Activated gamma-delta T cell treated with Interleukin-2 at 50 U/mL for 16 hours (primary cell): ENCODE results near the gene GCH1.
"Not testable (repeated sequence)": the region's sequence is repeated elsewhere in the genome, so short reads cannot be mapped to it uniquely, and the experiment has no call there.

Experiments
- DNase-seq: peaks from one replicate; pipeline ENCODE4 v3.0.0-alpha.2; 2020

Gene GCH1, protein sequence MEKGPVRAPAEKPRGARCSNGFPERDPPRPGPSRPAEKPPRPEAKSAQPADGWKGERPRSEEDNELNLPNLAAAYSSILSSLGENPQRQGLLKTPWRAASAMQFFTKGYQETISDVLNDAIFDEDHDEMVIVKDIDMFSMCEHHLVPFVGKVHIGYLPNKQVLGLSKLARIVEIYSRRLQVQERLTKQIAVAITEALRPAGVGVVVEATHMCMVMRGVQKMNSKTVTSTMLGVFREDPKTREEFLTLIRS

DNA sequence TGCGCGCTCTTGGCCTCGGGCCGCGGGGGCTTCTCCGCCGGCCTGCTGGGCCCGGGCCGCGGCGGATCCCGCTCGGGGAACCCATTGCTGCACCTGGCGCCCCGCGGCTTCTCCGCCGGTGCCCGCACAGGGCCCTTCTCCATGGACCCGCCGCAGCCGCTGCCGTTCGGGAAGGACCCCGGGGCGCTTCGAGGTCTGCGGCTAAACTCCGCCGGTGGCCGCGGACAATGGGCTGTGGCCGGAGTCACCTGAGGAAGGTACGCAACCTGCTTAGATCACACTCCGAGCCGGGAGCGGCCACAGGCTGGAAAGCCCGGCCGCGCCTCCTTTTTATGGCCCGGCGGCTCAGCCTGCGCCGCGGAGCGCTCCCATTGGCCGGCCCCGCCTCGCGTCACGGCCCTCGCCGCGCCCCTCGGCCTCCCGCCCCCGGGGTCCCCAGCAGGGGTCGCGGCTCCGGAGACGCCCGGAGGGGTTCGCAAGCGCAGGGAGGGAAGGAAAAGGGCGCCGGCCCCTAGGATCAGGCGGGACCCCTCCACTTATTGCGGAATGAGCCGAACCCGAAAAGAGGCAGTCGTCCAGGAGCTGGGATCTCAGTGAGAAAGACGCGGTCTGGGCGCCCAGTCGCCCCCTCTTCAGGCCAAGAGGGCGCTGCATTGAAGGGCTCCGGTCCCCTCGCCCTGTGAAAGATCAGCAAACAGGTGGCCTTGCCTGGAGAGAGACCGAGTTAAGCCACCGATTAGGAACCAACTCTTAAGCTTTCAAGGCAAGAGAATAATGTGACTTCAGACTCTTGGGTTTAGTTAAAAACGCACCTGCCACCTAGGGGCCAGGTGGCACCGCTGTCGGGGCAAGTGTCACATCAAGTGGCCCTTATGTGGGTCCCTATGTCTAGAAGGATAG lies at the start of gene GCH1:
TSS of gene GCH1 (minus strand) at position 306 of the 900 bp plus-strand sequence. CDS start at position 143, 163 bp downstream.
- DNase-seq, result peak; percentile 66

- no peak for DNase-seq
These were observed 44.6 kb upstream of the GCH1 start for GRCh38 chr14:54947230-54947629.

- no peak for DNase-seq
These were observed 43.9 kb upstream of the GCH1 start for GRCh38 chr14:54946500-54946899.

DNA sequence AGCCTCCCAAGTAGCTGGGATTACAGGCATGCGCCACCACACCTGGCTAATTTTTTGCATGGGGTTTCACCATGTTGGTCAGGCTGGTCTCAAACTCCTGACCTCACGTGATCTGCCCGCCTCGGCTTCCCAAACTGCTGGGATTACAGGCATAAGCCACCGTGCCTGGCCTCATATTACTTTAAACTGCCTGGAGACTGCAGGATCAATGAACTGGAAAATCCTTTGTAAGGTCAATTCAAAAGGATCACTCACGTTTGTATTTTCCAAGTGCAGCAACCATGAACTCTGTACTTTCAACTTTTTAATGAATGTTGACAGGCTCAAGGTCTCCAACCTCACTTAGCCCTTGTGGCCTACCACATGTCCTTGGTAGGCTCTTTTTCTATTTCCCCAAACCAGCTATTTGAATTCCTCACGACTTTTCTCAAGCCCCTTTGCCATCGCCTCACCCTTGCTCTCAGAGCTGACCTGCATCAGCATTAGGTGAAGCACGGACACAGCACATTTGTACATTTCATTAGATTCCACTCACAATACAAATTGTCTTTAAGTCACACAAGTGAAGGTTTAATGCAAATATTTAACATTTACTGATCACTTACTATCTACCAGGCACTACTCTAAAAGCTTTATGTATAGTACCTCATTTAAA lies 42.2 kb upstream of the GCH1 start:
- no peak for DNase-seq

GRCh38 chr14:54942913-54943312 lies 40.3 kb upstream of the GCH1 start:
- no peak for DNase-seq

DNA sequence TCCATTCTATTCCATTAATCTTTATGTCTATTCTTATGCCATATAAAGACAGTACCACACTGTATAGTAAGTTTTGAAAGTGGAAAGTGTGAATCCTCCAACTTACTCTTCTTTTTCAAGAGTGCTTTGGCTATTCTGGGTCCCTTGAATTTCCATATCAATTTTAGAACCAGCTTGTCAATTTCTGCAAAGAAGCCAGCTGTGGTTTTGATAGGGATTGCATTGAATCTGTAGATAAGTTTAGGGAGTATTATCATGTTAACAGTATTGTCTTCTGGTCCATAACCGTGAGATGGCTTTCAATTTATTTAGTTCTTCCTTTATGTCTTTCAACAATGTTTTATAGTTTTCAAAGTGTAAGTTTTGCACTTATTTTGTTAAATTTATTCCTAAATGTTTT lies 34.2 kb upstream of the GCH1 start:
- DNase-seq, result no peak

DNA sequence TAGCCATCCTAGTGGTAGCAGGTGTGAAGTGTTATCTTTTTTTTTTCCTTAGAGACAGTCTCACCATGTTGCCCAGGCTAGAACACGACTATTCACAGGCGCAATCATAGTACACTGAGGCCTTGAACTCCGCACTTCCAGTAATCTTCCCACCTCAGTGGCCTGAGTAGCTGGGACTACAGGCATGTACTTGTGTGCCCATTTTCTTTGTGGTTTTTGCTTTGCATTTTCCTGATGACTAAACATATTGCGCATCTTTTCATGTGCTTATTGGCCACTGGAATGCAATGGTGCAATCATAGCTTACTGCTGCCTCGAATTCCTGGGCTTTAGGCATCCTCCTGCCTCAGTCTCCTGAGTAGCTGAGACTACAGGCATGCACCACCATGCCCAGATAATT lies 33.3 kb upstream of the GCH1 start:
- no peak for DNase-seq

DNA sequence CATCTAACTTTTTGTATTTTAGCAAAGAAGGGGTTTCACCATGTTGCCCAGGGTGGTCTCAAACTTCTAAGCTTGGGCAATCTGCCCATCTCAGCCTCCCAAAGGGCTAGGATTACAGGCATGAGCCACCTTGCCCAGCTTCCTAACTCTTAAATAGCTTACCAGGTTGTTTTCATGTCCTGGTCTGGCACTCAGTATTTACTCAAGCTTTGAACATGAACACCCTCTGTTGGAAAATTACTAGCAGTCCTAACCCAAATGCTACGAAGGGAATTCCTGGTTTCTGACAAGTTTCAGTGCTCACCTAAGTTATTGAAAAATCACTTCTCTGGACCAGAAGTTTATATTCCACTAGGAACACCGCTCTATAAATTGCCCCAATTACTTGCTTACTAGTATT lies 32.5 kb upstream of the GCH1 start:
- no peak for DNase-seq

GRCh38 chr14:54933006-54933405 lies 30.4 kb upstream of the GCH1 start:
- DNase-seq, result no peak

DNA sequence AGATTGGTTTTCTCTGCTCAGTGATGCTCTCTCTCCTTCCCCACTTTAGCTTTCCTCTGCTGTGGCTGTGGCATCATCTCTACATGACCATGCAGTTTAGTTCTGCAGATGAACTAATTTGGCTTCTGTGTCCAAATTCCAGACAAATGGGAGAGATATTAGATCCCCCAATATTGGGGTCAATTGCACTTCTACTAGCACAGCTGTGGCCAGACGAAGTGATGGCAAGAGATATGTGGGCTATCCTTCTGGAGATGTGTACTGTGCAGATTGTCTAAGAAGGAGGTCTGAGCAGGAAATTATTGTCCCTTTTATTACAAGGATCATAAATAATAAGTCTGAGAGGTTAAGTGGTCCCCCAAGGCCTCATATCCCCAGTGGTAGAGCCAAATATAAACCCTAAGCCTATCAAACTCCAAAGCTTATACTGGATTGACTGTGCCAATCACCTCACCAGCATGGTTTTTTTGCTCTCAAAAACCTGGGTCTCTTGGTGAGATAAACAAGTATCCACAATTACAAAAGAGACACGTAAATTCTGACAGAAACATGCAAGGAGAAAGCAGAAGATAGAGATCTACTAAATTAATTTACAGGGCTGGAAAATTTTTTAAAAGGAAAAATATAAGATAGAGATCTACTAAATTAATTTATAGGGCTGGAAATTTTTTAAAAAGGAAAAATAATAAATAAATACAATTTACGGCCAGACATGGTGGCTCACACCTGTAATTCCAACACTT lies 29.1 kb upstream of the GCH1 start:
- DNase-seq, result no peak

DNA sequence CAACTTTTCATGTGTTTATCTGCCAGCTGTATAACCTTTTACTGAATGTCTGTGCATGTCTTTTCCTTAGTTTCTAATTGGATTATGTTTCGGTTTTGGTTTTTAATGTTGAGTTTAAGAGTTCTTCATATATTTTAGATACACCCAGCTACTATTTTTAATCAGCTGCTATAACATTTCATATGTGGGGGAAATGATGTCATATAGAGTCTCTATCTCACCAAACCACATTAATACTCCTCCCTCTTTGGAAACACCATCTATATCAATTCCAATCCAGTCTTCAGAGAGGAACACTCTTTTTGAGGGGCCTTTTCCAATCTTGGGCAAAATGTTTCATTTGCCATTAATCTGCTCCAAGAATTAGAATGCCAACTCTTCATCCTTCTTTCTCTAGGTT lies 28.5 kb upstream of the GCH1 start:
- no peak for DNase-seq

GRCh38 chr14:54929556-54929955 lies 26.9 kb upstream of the GCH1 start:
- no peak for DNase-seq

DNA sequence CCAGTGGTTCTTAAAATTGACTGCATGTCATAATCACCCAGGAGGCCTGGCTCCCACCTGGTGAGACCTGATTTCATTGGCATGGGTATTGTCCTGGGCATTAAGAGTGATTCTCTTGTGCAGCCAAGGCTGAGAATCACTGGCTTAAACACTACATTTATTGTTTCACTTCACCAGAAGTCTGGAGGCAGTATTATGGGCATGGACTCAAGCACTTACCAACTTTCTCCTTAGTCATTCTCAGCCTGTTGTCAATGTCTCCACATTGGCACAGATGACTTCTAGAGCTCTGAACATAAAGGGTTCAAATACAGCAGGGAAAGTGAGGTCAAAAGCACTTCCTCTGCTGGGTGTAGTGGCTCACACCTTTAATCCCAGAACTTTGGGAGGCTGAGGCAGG lies 25.6 kb upstream of the GCH1 start:
- no peak for DNase-seq

DNA sequence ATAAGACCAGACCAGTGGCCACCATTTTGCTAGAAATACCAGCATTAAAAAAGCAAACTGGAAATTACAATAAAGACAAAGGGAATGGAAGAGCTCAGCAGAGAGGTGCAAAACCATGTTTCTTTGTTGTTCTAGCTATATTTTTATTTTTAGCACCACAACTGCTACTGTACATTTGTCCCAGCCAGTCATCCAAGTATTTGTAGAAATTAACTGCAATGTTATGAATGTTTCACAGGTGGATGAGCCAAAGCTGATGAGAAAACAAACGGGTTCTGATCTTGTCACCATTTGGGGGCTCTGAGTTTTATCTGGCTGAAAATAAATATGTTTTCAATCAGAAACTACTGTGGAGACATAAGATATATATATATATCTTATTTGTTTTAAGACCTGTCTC lies 24.9 kb upstream of the GCH1 start:
- no peak for DNase-seq

DNA sequence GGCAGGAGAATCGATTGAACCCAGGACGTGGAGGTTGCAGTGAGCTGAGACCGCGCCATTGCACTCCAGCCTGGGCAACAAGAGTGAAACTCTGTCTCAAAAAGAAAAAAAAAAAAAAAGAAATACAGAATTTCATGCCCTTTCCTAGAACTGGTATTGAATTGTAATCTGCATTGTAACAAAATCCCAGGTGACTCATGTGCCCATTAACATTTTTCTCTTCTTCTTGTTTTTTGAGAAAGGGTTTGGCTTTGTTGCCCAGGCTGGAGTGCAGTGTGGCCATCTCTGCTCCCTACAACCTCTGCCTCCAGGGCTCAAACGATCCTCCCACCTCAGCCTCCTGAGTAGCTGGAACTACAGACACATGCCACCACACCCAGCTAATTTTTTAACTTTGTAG lies 23.9 kb upstream of the GCH1 start:
- DNase-seq, result not testable (repeated sequence)

DNA sequence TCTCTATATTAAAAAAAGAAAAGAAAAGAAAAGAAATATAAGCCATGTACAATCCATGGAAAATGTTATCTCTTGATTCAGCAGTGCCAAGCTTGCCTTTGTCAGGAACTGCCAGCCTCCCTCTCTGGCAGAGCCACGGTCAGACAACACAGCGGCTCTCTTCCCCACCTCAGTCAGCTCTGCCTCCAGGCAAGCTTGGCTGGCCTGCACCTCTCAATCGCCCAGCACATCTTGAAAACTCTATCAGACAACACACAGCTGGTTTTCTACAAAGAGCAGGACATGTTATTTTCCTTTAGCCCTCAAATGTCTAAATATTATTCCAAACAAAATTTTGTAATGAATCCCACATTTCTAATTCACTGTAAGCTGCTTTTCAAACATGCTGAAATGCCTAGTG lies 20.0 kb upstream of the GCH1 start:
- no peak for DNase-seq

GRCh38 chr14:54920052-54920451 lies 17.4 kb upstream of the GCH1 start:
- DNase-seq, result no peak

DNA sequence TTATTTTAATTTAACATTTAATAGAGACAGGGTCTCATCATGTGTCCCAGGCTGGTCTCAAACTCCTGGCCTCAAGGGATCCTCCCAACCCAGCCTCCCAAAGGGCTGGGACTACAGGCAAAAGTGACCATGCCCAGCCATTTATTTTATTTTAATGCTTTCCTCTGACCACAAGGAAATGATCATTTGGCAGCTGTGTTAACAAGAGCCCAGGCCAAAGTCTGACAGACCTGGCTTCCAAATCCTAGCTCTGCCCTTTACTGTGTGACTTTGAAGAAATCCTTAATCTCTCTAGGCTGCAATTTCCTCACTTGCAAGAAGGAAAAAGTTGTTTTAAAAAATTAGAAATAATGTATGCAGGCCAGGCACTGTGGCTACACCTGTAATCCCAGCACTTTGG lies 16.7 kb upstream of the GCH1 start:
- DNase-seq, result no peak

GRCh38 chr14:54918427-54918826 lies 15.8 kb upstream of the GCH1 start:
- DNase-seq, result no peak

DNA sequence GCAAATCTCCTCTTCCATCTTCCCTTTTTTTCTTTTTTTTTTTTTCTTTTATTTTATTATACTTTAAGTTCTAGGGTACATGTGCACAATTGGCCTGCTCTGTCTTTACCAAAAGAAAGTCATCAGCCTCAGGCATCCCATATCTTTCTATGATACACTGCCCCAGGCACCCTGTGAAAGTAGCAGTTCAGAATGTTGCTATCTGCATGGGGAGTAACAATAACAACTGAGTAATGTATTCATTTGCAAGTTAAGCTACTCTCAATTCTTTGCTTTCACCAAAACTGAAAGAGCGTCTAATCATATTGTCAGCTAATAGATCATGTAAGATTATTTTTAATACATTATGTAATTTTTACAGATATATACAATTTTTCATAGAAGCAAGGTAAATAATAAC lies 13.5 kb upstream of the GCH1 start:
- no peak for DNase-seq

- DNase-seq, result no peak
These were observed 7.4 kb upstream of the GCH1 start for GRCh38 chr14:54909817-54910558.

- not testable (repeated sequence) for DNase-seq
These were observed 6.3 kb upstream of the GCH1 start for GRCh38 chr14:54908973-54909372.
